HepG2 (cell line): ENCODE data around the gene IL1B. TPM values are rescaled to one million over a fixed set of nuclear protein-coding genes. Genes with fewer than 3 reads are reported as not detected.
A peak's percentile ranks its signal among the peaks of the same experiment; 100 is the strongest.

ENCODE experiments used
- KLF16 ChIP-seq, 2 experiments: sonication (generic) in 1 of 2; formaldehyde crosslinking in 1 of 2; IDR thresholded peaks; 2 replicates each; pipeline versions ENCODE4 v1.6.1 to v1.8.0; 2016 to 2023; ENCODE audit warnings: missing genetic modification reagents in 2 of 2, missing compliant biosample characterization in 1 of 2
- NFE2L2 ChIP-seq: fragments of 150-350 bp; IDR thresholded peaks from 2 replicates; pipeline ENCODE4 v1.6.1; 2014; ENCODE audit warnings: low read length
- NR2F1 ChIP-seq, 2 experiments: fragments of 450-650 bp in 1 of 2; formaldehyde crosslinking in 1 of 2; IDR thresholded peaks; 2 replicates each; pipeline versions ENCODE4 v1.5.0 to v1.6.1; 2016 to 2020; ENCODE audit warnings: mild to moderate bottlenecking in 1 of 2, missing compliant biosample characterization in 1 of 2, missing genetic modification reagents in 1 of 2, moderate library complexity in 1 of 2
- SKI ChIP-seq: fragments of 450-650 bp; IDR thresholded peaks from one replicate; pipeline ENCODE4 v1.6.1; 2018; ENCODE audit warnings: mild to moderate bottlenecking; ENCODE audit not compliant: partially characterized antibody
- SSRP1 ChIP-seq: IDR thresholded peaks from 2 replicates; pipeline ENCODE4 v1.6.1; 2016; ENCODE audit warnings: control low read depth
- TAF15 ChIP-seq: fragments of 200-400 bp; formaldehyde crosslinking; IDR thresholded peaks from one replicate; pipeline ENCODE4 v1.6.1; 2018; ENCODE audit warnings: mild to moderate bottlenecking, low read depth, low read length; ENCODE audit not compliant: poor library complexity, severe bottlenecking
- ZMYM3 ChIP-seq: sonication (generic); formaldehyde crosslinking; IDR thresholded peaks from 2 replicates; pipeline ENCODE4 v1.5.1; 2020; ENCODE audit warnings: mild to moderate bottlenecking, missing genetic modification reagents
- ZMYM4 ChIP-seq: sonication (generic); formaldehyde crosslinking; IDR thresholded peaks from 2 replicates; pipeline ENCODE4 v1.8.1; 2023; ENCODE audit warnings: mild to moderate bottlenecking, missing genetic modification reagents
- ZNF136 ChIP-seq: sonication (generic); formaldehyde crosslinking; IDR thresholded peaks from 2 replicates; pipeline ENCODE4 v1.8.1; 2022; ENCODE audit warnings: low read depth, mild to moderate bottlenecking, moderate library complexity, missing genetic modification reagents
- ZNF3 ChIP-seq: IDR thresholded peaks from 2 replicates; pipeline ENCODE4 v1.7.0; 2017; ENCODE audit warnings: inconsistent platforms
- ZNF329 ChIP-seq: sonication (generic); formaldehyde crosslinking; IDR thresholded peaks from 2 replicates; pipeline ENCODE4 v1.9.0; 2021; ENCODE audit warnings: low read depth, mild to moderate bottlenecking, missing genetic modification reagents
- ZNF367 ChIP-seq: sonication (generic); formaldehyde crosslinking; IDR thresholded peaks from 2 replicates; pipeline ENCODE4 v1.4.0; 2020; ENCODE audit warnings: missing genetic modification reagents, borderline replicate concordance
- ZNF563 ChIP-seq: sonication (generic); formaldehyde crosslinking; IDR thresholded peaks from 2 replicates; pipeline ENCODE4 v1.8.0; 2022; ENCODE audit warnings: mild to moderate bottlenecking, moderate library complexity, missing genetic modification reagents
- ZNF609 ChIP-seq: sonication (generic); formaldehyde crosslinking; IDR thresholded peaks from 2 replicates; pipeline ENCODE4 v1.4.0; 2020; ENCODE audit warnings: mild to moderate bottlenecking, missing genetic modification reagents, borderline replicate concordance
- ZNF713 ChIP-seq: sonication (generic); formaldehyde crosslinking; IDR thresholded peaks from 2 replicates; pipeline ENCODE4 v1.4.0; 2020; ENCODE audit warnings: mild to moderate bottlenecking, missing genetic modification reagents
- ZNF780A ChIP-seq: sonication (generic); formaldehyde crosslinking; IDR thresholded peaks from 2 replicates; pipeline ENCODE4 v1.8.0; 2022; ENCODE audit warnings: mild to moderate bottlenecking, missing genetic modification reagents, moderate library complexity
- ZNF788 ChIP-seq: sonication (generic); formaldehyde crosslinking; IDR thresholded peaks from 2 replicates; pipeline ENCODE4 v1.5.0; 2020; ENCODE audit warnings: mild to moderate bottlenecking, missing genetic modification reagents, borderline replicate concordance
- polyA plus RNA-seq, 8 experiments: library from polyadenylated mRNA; depleted of rRNA in 3 of 8; stranded (reverse) in 7 of 8; unstranded in 1 of 8; fragments of >200 nt; fragmentation: Illumina TruSeq in 4 of 8; extraction: Trizol in 4 of 8; gene quantifications; 2 replicates each; pipeline versions ENCODE4 v1.2.1 to v1.2.3, GENCODE V29; 2011 to 2016; ENCODE audit warnings: low read depth in 4 of 8, missing spikeins in 1 of 8, mixed read lengths in 1 of 8; ENCODE audit not compliant: insufficient read depth in 1 of 8
- total RNA-seq, 5 experiments: library from RNA; depleted of rRNA; stranded (reverse); fragments of >200 nt; fragmentation: Illumina TruSeq; extraction: Trizol; gene quantifications; 2 replicates each; pipeline ENCODE4 v1.2.3, GENCODE V29; 2016; ENCODE audit warnings: low read depth in 1 of 5
- TF ChIP-seq, protein P1 (sequence below): sonication (generic); formaldehyde crosslinking; IDR thresholded peaks from 2 replicates; pipeline ENCODE4 v1.5.1; 2020; ENCODE audit warnings: missing genetic modification reagents, mild to moderate bottlenecking, borderline replicate concordance
- TF ChIP-seq, protein P2 (sequence below): sonication (generic); formaldehyde crosslinking; conservative IDR thresholded peaks from 2 replicates; pipeline ENCODE4 v1.4.0; 2020; ENCODE audit warnings: missing genetic modification reagents
- TF ChIP-seq, protein P3 (sequence below): sonication (generic); formaldehyde crosslinking; IDR thresholded peaks from 2 replicates; pipeline ENCODE4 v1.5.0; 2020; ENCODE audit warnings: missing genetic modification reagents

IL1B gene
- total and polyA plus RNA-seq, 2 of the 13 experiments (the other 11 are each of a cell fraction or from before 2014, with no cell fraction given), result 0.18 TPM; not detected in 1

GRCh38 chr2:112818094-112818902 lies 18.3 kb downstream of the IL1B start (continued):
- TF ChIP-seq ZNF788 (CRISPR knock-in tag), result peak; percentile 71; the same call in 1 of the 2 replicates
- TF ChIP-seq SSRP1 (CRISPR knock-in tag), result peak; percentile 49; the same call in 1 of the 2 replicates
- TF ChIP-seq NR2F1 (CRISPR knock-in tag; IDR thresholded peaks at IDR 0.05), result peak; percentile 99
- TF ChIP-seq ZMYM4, result peak; percentile 89
- TF ChIP-seq, protein P1, sequence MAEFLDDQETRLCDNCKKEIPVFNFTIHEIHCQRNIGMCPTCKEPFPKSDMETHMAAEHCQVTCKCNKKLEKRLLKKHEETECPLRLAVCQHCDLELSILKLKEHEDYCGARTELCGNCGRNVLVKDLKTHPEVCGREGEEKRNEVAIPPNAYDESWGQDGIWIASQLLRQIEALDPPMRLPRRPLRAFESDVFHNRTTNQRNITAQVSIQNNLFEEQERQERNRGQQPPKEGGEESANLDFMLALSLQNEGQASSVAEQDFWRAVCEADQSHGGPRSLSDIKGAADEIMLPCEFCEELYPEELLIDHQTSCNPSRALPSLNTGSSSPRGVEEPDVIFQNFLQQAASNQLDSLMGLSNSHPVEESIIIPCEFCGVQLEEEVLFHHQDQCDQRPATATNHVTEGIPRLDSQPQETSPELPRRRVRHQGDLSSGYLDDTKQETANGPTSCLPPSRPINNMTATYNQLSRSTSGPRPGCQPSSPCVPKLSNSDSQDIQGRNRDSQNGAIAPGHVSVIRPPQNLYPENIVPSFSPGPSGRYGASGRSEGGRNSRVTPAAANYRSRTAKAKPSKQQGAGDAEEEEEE (CRISPR knock-in tag), result no peak; the same call in 1 of the 2 replicates
- no peak for TF ChIP-seq ZNF563 (CRISPR knock-in tag)
- TF ChIP-seq, protein P2, sequence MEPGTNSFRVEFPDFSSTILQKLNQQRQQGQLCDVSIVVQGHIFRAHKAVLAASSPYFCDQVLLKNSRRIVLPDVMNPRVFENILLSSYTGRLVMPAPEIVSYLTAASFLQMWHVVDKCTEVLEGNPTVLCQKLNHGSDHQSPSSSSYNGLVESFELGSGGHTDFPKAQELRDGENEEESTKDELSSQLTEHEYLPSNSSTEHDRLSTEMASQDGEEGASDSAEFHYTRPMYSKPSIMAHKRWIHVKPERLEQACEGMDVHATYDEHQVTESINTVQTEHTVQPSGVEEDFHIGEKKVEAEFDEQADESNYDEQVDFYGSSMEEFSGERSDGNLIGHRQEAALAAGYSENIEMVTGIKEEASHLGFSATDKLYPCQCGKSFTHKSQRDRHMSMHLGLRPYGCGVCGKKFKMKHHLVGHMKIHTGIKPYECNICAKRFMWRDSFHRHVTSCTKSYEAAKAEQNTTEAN, result peak; percentile 93
- no peak for TF ChIP-seq TAF15
- TF ChIP-seq ZNF713 (CRISPR knock-in tag), result no peak
- TF ChIP-seq ZNF329, result no peak
- TF ChIP-seq NFE2L2, result no peak
- TF ChIP-seq ZNF3 (CRISPR knock-in tag), result peak; percentile 35; the same call in 1 of the 2 replicates
- 0 out of 2 replicates have a peak, but pooled peaks have one; percentile 44 for TF ChIP-seq ZNF367 (CRISPR knock-in tag)
- TF ChIP-seq, protein P3, sequence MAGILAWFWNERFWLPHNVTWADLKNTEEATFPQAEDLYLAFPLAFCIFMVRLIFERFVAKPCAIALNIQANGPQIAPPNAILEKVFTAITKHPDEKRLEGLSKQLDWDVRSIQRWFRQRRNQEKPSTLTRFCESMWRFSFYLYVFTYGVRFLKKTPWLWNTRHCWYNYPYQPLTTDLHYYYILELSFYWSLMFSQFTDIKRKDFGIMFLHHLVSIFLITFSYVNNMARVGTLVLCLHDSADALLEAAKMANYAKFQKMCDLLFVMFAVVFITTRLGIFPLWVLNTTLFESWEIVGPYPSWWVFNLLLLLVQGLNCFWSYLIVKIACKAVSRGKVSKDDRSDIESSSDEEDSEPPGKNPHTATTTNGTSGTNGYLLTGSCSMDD (CRISPR knock-in tag), result no peak
- TF ChIP-seq ZNF136 (CRISPR knock-in tag), result peak; percentile 85; the same call in 1 of the 2 replicates
- peak; percentile 73 for TF ChIP-seq ZMYM3 (CRISPR knock-in tag)
- peak in 1 of 2 experiments; percentile 99; a peak in 2 of 4 replicates for TF ChIP-seq KLF16 (CRISPR knock-in tag; IDR thresholded peaks at IDR 0.05)
- TF ChIP-seq ZNF609, result peak; percentile 99
- peak; percentile 89 for TF ChIP-seq SKI
- peak; percentile 79; the same call in 1 of the 2 replicates for TF ChIP-seq ZNF780A (CRISPR knock-in tag)
